ENCODE measurements around the gene PHC2.

Gene PHC2

DNA sequence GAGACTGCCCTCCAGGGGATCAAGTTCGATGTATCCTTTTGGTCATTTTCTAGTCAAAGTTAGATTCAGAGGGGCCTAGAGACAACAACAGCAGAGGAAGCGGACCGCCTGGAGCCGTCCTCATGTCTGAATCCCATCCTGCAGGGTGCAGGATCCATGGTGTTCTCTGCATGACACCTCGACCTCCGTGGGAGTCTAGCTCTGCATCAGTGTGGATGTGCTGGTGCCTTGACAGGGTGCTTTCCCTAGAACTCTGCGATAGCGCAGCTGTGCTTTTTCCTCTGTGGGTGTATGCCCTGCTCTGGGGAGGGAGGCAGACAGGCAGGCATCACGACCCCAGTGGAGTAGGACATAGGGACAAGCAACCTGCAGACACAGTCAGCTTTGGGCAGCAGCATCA, 61.8 kb downstream of the PHC2 start:
- Histone ChIP-seq H2AFZ (no peak overlapping the region), H3K9ac (no peak overlapping the region), H3K4me1 (no peaks in the 10 kb centered on the region), H3K27me3 (ENCODE audit: control insufficient read depth, insufficient read depth, low read length) (no peaks in the 10 kb centered on the region), H3K27ac (no peak overlapping the region), H3K9me3 (ENCODE audit: control insufficient read depth, low read length) (no peaks in the 10 kb centered on the region), H3K36me3 (ENCODE audit: control insufficient read depth, insufficient read depth, low read length) (no peaks in the 10 kb centered on the region), H3K79me2 (no peaks in the 10 kb centered on the region), H3K4me2 (ENCODE audit: low read length) (no peak overlapping the region), H3K4me3 (ENCODE audit: low read depth, low read length) (no peak overlapping the region)
- TF ChIP-seq, protein P1, sequence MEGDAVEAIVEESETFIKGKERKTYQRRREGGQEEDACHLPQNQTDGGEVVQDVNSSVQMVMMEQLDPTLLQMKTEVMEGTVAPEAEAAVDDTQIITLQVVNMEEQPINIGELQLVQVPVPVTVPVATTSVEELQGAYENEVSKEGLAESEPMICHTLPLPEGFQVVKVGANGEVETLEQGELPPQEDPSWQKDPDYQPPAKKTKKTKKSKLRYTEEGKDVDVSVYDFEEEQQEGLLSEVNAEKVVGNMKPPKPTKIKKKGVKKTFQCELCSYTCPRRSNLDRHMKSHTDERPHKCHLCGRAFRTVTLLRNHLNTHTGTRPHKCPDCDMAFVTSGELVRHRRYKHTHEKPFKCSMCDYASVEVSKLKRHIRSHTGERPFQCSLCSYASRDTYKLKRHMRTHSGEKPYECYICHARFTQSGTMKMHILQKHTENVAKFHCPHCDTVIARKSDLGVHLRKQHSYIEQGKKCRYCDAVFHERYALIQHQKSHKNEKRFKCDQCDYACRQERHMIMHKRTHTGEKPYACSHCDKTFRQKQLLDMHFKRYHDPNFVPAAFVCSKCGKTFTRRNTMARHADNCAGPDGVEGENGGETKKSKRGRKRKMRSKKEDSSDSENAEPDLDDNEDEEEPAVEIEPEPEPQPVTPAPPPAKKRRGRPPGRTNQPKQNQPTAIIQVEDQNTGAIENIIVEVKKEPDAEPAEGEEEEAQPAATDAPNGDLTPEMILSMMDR (IDR thresholded peaks at IDR 0.05): no peak

DNA sequence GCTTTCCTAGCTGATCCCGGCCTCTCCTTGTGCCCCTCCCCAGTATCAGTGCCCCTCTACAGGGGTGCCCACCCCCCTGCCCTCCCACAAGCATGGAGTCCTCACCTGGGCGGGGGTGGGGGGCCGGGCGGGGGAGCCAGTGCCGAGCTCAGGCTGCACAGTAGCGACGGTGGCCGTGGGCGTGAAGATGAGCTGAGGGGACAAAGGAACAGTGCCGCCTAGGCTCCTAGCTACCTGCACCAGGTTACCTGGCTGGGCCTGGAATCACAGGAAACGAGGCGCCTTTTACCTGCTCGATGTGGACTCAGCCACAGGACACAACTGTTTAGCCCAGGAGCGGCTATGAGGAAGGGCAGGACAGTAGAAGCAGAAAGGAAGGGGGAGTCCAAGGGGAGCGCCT, 62.5 kb downstream of the PHC2 start:
- Histone ChIP-seq H3K36me3 (ENCODE audit: control insufficient read depth, insufficient read depth, low read length) (no peaks in the 10 kb centered on the region), H3K4me3 (ENCODE audit: low read depth, low read length) (no peak overlapping the region), H3K9ac (no peak overlapping the region), H2AFZ (no peak overlapping the region), H3K4me2 (ENCODE audit: low read length) (no peak overlapping the region), H3K9me3 (ENCODE audit: control insufficient read depth, low read length) (no peaks in the 10 kb centered on the region), H3K4me1 (peaks cover 6% of the 10 kb centered on the region), H3K27me3 (ENCODE audit: control insufficient read depth, insufficient read depth, low read length) (no peaks in the 10 kb centered on the region), H3K79me2 (no peaks in the 10 kb centered on the region), H3K27ac (no peak overlapping the region)
- TF ChIP-seq, protein P1 (IDR thresholded peaks at IDR 0.05): no peak

DNA sequence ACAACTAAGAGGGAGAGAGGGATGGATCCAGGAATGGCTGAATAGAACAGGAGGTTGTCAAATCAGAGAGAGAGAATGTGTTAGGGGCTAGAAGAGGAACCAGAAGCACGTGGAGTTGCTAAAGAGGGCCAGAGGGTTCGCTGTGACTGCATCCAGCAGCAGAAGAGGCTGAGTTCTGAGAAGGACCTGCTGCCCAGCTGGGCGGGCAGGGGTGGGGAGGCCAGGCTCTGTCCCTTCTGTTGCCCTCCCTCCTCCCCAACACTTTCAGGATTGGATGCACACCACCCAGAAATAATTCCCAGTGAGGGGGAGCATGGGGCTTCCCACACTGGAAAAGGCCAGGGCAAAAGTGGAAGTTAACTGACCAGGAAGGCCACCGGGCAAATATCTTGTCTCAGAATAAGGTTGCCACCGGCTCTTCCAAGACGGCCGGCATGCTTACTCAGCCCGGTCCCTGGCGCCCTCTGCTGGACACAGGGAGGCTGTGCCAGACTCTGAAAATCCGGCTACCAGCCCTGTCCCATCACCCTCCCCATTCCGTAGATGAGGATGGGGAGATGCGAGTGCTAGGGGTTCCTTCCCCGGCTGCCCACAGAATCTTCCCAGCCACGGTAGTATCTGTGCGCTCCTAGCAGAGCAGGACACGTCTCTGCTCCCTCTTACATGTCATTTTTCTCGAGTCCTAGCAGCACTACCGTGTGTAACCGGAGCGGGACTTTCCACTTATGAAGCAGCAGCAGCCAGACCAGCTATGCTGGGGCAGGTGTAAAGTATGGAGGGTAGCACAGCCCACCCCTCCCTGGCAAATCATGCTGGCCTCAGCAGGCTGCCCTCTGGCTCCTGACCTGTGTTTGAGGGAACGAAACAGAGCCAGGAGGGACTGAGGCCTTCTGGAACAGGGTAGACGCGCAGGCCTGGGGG, 63.1 kb downstream of the PHC2 start:
- no peak overlapping the region for H3K27ac ChIP-seq
- H3K4me2 ChIP-seq (ENCODE audit: low read length): no peak overlapping the region
- no peaks in the 10 kb centered on the region for H3K79me2 ChIP-seq
- H3K27me3 ChIP-seq (ENCODE audit: control insufficient read depth, insufficient read depth, low read length): no peaks in the 10 kb centered on the region
- H3K9ac ChIP-seq: no peak overlapping the region
- H3K4me3 ChIP-seq (ENCODE audit: low read depth, low read length): no peak overlapping the region
- H3K36me3 ChIP-seq (ENCODE audit: control insufficient read depth, insufficient read depth, low read length): no peaks in the 10 kb centered on the region
- TF ChIP-seq, protein P1 (IDR thresholded peaks at IDR 0.05): peak; percentile 84
- H3K4me1 ChIP-seq: peaks cover 13% of the 10 kb centered on the region
- no peaks in the 10 kb centered on the region for H3K9me3 ChIP-seq (ENCODE audit: control insufficient read depth, low read length)
- no peak overlapping the region for H2AFZ ChIP-seq

DNA sequence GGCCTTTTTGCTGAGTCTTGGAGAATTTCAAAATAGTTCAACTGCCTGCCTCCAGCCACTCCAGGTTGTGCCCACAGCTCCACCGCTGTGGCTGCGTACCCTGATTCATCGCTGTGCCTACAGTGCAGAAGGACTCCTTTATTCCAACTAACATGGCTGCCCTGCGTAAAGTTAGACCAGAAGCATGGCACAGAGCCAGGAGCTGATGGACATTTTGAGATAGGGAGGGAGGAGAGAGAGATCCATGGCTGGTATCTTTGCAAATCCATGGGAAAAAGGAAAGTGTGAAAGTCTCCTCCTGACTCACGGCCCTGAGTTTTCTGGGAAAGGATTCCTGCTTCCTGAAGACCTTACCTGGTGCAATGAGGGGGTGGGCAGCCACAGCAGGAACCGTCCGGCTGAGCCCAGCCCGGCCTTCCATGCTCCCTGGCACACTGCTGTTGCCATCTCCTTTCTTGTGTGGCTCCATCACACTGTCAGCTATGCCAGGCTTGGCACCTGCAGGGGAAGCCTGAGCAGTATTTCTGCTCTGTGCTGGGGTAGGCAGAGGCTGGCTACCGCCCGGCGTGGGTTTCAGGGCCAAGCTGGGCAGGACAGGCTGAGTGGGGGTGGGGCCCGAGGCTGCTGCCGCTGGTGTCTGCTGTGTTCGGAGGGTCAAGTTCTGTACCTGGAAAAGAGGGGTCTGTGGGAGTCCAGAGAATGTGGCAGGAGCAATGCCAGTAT, 64.0 kb downstream of the PHC2 start:
- no peak overlapping the region for H2AFZ ChIP-seq
- peaks cover 14% of the 10 kb centered on the region for H3K4me1 ChIP-seq
- H3K4me3 ChIP-seq (ENCODE audit: low read depth, low read length): no peak overlapping the region
- no peaks in the 10 kb centered on the region for H3K36me3 ChIP-seq (ENCODE audit: control insufficient read depth, insufficient read depth, low read length)
- no peaks in the 10 kb centered on the region for H3K27me3 ChIP-seq (ENCODE audit: control insufficient read depth, insufficient read depth, low read length)
- H3K9ac ChIP-seq: no peak overlapping the region
- no peak overlapping the region for H3K27ac ChIP-seq
- TF ChIP-seq, protein P1 (IDR thresholded peaks at IDR 0.05): no peak
- H3K4me2 ChIP-seq (ENCODE audit: low read length): no peak overlapping the region
- H3K9me3 ChIP-seq (ENCODE audit: control insufficient read depth, low read length): no peaks in the 10 kb centered on the region
- no peaks in the 10 kb centered on the region for H3K79me2 ChIP-seq

Data from parathyroid adenoma (tissue), 2 donors.